ENCODE measurements around the gene PEX1.
"Not testable (repeated sequence)": the region's sequence is repeated elsewhere in the genome, so short reads cannot be mapped to it uniquely, and the experiment has no call there.

PEX1 gene

DNA sequence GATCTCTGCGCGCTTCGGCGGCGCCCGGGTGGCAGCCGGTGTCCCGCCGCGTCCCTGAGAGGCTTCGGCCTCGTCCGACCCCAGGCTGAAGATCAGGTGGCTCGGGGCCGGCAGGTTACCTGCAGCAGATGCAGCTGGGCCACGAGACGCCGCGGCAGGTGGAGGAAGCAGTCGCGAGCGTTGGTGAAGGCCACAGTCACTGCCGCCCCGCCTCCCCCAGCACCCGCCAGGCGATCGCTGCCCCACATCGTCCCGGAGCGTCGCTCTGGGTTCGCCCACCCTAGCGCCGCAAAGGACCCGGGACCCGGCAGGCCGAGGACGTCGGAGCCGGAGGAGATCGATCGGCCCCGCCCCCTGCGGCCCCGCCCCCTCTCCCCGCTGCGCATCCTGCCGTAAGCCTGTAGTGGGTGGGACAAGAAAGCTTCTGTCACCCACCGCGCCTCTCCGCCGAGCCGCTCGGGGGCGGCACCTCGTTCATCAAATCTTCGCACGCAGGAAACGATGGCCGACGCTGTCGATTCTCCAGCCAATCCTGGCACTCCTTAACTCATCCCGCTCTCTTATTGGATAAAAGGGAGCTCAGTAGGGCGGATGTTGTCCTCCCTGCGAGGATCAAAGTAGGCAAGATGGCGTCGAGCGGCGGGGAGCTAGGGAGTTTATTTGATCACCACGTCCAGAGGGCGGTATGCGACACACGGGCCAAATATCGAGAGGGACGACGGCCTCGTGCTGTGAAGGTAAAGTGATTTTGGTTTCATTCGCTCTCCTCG lies at the start of gene PEX1, which contains the start of gene RBM48:
PEX1 (minus strand) TSS at position 333 of the 770 bp plus-strand sequence; CDS start at position 248, 85 bp downstream.
RBM48 (plus strand) TSS at position 608 of the 770 bp plus-strand sequence; CDS start at position 627, 19 bp downstream.
- DNase-seq: peak; percentile 98

DNA sequence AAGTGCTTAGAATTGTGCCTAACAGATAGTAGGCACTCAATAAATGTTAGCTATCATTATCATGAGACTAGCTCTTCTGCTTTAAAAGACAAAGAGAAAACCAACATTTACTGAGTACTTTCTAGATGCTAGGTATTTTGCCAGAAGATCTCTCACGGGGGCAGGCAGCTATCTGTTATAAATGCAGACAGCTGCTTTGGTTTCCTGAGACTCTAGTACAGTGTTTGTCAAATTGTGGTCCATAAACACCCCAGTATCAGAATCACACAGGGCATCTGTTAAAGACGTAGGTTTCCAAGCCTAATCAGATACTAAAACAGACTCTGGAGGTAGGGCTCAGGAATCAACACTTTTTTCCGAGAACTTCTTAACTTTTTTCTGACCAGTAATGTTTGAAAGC lies 48.0 kb upstream of the PEX1 start:
- no peak for DNase-seq

DNA sequence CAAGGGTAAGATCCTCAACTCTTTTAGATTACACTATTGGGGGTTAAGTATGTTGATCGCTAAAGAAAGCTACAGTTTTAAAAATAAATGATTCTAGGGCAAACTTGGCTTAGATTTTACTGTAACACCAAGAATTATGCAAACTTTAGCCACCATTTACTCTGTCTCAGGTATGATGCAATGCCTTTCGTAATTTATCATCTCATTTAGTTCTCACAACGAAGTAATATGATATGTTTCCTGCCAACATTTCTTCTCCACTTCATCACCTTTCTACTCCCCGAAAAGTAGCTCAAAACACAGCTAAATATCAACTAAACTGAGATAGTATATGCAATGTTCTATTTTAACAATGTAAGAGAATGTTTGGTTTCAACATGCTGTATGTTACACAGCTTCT lies 40.8 kb upstream of the PEX1 start:
- DNase-seq: no peak

DNA sequence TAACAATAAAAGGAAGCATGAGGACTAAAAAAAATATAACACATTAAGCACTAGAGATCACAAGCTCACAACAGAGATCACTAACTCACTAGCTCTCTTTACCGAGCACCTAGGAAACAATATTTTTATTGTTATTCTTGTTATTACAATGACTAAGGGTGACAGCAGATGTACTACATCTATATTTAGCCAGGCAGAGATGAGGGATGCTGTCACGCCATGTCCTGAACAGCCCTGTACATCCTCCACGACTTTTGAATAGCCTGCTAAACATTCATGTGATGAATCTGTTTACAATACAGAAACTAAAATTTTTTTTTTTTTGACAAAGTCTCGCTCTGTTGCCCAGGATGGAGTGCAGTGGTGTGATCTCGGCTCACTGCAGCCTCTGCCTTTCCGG lies 39.1 kb upstream of the PEX1 start:
- no peak for DNase-seq

DNA sequence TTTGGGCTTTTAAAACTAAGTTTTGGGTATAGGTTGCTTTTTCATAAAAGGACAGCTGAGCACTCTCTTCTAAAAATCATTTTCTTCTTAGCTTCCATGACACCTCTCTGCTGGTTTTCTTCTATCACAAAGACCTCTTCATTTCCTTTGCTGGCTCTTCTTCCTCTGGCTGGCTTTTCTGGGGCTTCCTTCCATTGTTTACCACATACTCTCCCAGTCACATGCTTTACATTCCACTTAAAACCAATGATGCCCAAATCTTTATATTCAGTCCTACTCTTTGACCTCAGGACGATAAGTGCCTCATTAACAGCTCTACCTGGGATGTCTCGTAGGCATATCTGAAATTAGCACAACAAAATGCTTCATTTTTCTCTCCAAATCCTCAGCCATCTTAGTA lies 35.0 kb upstream of the PEX1 start:
- no peak for DNase-seq

DNA sequence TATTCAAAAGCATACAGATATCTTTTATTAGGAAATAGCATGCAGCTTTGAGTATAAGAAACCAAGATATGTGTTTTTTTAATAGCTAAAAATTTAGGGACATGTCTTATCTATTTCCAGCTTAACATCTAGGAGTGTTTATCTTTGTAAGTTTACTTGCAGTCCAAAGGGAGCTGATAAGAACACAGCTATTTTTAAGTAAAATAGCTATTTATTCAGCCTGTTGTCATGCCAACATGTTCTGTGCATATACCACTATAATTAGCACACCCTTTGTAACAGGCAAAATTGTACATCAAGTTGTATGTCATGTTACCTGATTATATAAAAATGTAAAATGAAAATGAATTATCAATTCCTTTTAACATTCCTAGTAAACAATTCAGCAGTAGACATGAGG lies 32.3 kb upstream of the PEX1 start:
- DNase-seq: no peak

DNA sequence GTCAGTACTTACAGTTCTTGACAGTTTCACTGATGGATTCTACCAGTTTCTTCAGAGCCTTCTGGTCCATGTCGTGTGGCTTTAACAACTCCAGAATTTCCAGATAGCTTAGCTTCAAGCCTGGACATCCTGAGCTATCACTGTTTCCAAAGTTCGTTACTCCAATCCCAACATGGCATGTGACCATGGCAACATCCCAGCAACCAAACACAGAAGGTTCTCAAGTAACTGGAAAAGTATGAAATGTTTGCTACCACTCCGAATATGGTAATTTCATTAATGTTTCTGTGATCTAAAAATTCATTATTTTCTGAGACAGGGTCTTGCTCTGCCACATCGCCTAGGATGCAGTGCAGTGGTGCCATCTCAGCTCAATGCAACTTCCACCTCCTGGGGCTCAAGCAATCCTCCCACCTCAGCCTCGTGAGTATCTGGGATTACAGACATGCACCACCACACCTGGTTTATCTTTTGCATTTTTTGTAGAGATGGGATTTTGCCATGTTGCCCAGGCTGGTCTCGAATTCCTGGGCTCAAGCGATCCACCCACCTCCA lies 29.6 kb upstream of the PEX1 start:
- no peak for DNase-seq

DNA sequence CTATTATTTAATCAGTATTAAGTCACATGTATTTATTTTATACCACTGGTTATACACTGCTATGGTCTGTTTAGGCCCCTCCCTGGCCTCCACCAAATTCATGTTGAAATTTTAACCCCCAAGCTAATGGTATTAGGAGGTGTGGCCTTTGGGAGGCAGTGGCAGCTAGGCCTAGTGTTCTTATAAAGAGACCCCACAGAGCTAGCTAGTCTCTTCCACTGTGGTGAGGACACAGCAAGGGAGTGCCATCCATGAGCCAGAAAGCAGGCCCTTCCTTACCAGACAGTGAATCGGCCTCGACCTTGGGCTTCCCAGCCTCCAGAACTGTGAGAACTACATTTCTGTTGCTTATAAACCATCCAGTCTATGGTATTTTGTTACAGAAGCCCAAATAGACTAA lies 28.9 kb upstream of the PEX1 start:
- no peak for DNase-seq

DNA sequence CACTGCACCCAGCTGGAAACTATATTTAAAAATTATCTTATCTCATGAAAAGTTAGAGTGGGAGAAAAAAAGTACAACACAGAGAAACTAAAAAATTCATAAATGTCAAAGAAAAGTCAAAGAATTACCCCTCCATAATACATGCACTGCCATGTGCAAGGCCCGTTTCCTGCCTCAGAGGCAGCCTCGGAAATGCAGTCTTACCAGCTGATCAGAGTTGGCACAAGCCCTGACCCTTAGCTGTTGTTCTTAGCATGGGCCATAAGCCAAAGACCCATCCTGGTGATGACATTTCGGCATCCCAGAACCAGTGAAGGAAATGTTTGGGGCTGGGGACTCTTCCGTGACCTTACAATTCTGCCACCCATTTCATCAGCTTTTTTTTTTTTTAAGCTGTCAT lies 21.9 kb upstream of the PEX1 start:
- DNase-seq: no peak

DNA sequence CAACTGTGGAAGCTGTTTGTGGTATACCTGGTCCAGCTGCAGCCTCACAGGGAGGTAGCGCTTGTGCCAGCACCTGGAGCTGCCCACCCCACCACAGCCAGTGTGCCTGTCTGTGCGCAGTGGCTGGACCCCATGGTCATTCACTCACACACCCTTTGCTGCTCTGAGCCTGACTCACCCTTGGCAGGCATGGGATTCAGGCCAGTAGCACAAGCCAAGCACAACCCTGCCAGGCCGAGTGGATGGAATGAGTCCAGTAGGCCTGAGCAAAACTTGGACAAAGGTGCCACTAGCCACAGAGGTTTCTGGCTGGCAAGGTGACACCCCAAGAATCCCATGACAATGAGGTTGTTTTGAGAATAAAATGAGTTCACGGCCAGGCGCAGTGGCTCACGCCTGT lies 19.3 kb upstream of the PEX1 start:
- DNase-seq: no peak

DNA sequence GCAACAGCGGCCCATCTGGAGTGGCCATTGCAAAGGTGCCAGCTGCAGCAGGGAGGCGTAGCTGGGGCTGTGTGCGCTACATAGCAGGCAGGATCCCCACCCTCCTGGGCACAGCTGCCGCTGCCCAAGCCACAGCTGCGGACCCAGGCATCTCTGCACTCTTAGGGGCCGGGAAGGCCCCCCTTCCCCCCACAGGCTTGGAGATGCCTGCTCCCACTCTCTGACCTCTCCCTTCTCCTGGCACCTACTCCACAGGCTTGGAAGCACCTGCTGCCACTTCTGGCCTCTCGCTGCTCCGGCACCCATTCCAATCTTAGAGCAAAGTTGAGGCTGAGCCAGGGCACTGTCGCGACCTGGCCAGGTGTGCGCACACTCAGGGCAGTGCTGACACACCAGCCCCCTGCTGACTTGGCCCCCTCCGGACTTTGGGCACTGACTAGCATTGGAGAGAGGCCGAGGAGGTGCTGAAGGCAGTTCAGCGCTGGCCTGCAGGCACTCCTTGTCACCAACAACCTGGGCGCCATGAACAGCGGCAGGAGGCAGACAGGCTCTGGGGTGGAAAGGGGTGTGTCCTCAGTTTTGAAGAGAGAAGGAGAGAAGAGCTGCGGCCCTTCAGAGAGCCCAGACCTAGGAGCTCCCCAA lies 18.7 kb upstream of the PEX1 start:
- no peak for DNase-seq

DNA sequence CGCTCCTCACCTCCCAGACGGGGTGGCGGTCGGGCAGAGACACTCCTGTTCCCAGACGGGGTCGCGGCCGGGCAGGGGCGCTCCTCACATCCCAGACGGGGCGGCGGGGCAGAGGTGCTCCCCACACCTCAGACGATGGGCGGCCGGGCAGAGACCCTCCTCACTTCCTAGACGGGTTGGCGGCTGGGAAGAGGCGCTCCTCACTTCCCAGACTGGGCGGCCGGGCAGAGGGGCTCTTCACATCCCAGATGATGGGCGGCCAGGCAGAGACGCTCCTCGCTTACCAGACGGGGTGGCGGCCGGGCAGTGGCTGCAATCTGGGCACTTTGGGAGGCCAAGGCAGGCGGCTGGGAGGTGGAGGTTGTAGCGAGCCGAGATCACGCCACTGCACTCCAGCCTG lies 16.8 kb upstream of the PEX1 start:
- not testable (repeated sequence) for DNase-seq

DNA sequence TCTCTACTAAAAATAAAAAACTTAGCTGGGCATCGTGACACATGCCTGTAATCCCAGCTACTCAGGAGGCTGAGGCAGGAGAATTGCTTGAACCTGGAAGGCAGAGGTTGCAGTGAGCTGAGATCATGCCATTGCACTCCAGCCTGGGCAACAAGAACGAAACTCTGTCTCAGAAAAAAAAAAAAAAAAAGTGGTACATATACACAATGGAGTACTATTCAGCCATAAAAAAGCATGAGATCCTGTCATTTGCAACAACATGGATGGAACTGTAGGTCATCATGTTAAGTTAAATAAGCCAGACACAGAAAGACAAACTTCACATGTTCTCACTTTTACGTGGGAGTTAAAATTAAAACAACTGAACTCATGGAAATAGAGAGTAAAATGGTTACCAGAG lies 15.2 kb upstream of the PEX1 start:
- not testable (repeated sequence) for DNase-seq

DNA sequence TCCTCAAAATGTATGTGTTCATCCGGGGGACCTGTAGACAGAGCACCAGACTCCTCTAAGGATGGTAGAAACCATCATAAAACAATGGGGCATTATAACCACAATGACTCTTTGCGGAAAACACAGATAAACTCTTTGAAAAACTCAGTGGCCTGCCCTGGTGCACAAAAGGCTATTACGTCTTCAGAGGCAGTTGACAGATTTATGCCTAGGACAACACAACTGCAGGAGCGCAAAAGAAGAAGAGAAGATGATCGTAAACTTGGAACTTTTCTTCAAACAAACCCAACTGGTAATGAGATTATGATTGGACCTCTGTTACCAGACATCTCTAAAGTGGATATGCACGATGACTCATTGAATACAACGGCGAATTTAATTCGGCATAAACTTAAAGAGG lies 6.3 kb upstream of the PEX1 start:
- DNase-seq: no peak

DNA sequence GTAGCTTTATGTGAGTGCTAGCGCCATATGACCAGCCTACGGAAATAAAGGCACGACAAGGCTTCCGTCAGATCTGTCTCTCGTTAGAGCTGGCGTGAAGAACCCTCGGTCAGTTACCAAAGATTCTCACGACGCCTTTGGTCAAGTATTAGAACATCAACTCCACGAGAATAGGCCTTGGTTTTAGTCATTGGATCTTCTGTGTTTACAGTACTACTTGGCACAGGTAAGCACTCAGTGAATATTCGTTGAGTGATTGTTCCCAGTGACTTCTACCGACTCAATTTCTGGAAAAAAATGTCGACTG lies 591 bp upstream of the PEX1 start:
- DNase-seq: no peak

DNA sequence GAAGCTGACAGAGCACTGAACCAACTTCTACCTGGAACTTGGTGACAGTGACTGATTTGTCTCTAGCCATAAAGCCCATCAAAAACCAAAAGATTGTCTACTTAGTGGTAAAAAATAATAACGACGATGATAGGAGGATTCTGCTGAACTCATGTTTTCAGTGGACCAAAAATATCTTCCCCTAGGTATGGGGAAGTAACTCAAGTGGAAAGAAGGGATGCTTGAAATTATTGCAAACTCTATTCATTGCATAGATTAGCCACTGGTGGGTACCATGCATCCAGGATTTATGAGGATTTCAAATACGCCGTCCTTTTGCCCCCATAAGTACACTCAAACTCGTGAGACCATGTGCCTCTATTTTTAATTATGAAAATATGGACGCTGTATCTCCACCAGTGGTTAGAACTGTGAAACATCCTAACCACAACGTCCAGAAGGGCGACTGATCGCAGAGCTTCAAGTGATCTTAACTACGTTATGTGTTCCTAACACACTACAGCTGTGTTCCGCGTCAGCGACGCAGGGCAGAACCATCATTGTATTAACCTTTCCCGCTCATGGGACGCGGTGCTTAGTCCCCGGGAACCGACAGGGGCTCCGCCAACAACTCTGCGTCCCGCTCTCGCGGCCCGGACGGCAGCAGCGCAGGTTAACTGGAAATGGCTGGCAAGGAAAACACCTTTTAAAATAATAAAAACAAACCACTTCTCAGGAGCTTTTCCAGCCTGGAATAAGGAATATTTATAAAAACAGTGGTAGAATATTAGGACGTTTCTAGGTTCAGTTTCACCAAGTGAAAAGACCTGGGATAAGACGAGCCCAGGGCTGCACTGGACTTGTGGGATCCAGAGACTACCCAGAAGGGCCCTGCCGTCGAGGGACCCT lies 776 bp downstream of the PEX1 start:
- DNase-seq: peak; percentile 28

DNA sequence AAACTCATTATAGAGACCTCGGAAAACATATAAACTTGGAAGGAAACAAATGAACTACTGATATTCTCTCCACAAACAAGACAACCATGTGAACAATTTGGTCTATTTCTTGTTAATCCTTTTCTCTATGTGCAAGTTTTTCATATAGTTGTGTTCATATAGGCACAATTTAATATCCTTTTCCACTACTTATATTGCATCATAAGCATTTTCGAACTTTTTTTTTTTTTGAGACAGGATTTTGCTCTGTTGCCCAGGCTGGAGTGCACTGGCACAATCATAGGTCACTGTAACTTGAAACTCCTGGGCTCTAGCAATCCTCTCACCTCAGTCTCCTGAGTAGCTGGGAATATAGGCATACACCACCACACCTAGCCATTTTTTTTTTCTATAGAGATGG lies 5.2 kb downstream of the PEX1 start:
- DNase-seq: no peak

DNA sequence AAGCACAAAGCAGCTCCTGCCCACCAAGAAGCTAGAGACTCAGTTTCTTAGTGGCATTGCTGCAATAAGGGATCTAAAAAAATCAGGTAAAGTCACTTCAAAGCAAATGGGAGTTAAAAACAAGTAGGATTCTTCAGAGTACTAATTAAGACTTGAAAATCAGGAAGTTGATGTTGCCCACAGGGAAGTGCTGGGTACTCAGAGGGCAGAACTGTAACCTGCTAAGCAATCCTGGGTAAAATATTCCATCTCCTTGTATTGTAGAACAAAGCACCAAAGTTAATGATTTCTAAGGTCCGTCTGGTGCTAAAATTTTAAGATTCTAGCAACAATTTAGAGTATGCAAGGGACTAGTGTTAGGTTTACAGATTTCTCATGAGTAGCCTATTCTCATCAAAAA lies 8.3 kb downstream of the PEX1 start:
- DNase-seq: no peak

DNA sequence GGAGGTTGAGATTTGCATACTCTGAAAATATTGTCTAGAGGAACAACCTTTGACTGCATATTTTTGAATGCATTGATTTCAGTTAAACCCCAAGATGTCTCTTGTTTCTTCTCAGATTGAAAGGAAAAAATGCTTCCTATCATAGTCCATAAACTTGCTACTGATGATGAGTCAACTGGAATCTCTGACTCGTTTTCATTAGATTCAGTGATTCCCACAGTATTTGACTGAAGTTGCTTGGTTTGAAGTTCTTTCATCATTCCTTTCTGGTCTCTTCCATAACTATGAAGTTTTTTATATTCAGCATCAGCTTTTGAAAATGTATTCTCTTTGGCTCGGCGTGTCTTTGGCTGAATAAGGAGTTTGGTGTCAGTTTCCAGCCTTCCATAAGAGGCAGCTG lies 10.7 kb downstream of the PEX1 start:
- DNase-seq: no peak

DNA sequence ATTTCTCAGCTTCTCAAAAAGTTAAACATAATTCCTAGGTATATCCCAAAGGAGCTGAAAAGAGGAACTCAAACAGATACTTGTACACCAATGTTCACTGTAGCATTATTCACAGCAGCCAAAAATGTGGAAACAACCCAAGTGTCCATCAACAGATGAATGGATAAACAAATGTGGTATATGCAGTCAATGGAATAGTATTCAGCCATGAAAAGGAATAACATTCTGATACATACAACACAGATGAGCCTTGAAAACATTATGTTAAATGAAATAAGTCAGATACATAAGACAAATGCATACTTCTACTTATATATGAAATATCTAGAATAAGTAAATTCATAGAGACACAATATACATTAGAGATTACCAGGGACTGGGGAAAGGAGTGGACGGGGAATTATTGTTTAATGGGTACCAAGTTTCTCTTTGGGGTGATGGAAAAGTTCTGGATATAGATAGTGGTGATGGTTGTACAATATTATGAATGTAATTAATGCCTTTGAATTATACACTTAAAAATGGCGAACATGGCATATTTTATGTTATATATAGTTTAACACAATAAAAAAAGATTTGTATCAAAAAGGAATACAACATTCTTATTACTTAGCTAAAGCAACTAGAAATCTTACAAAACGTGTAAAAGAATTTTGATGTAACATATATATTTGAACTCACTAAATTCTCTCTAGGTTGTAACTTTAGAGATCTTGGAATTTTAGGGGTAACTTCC lies 15.0 kb downstream of the PEX1 start:
- no peak for DNase-seq

DNA sequence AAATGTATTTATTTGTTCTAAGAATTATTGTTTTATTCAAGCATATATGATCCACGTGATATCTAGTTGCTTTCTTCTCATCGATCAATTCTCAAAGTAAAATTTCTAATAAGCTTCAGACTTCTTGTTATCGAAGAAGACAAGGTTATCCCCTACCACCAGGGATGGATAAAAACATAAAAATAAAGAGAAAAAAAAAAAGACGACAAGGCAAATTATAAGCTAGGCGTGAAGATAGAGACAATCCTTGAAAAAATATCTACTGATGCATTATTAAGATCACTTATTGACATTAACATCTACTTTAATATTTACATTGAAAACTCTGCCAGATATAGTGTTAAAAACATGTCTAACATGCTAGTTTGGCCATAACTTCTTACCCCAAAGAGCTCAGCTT lies 19.4 kb downstream of the PEX1 start:
- no peak for DNase-seq

DNA sequence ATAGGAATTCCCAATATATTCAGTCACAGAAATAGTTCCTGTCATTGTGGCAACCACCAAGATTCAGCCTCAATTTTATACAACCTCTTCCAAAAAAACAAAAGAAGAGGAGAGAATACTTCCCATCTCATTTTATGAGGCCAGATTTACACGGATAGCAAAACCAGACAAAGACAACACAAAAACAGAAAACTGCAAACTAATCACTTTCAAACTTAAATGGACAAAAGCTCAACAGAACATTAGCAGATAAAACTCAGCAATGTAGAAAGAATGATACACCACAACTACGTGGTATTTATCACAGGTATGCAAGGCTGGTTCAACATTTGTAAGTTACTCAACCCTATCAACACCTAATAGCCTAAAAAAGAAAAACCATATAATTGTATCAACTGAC lies 22.0 kb downstream of the PEX1 start:
- no peak for DNase-seq

DNA sequence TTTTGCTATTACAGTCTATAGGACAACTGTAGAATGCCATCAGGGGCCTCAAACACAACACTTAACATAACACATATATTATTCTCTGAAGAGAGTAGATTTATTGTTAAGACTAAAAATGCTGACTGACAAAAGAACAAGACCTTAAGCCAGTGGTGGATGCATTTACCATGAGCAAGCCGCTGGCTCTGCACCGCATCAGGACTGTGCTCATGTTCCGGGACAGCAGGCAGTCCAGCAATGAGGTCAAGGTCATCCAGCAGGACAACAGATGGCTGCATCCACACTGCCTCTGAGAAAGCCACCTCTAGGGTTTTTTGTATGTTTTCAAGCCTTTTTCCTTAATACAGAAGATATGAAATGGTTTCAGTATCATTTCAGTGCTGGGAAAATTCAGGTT lies 23.8 kb downstream of the PEX1 start:
- DNase-seq: no peak
